Stimulated activated CD4-positive, alpha-beta T cell treated with anti-CD3 and anti-CD28 coated beads, Interleukin-2, amount 100 ng/mL, for 4 hours (primary cell): ENCODE data around the gene MPDU1.
"Not testable (repeated sequence)": the region's sequence is repeated elsewhere in the genome, so short reads cannot be mapped to it uniquely, and the experiment has no call there.

Source experiments
- DNase-seq: peaks from one replicate; pipeline ENCODE4 v3.0.0-alpha.2; 2020; ENCODE audit warnings: low read depth

The MPDU1 gene

GRCh38 chr17:7580604-7581575 lies 2.8 kb upstream of the MPDU1 start:
- no peak for DNase-seq

- no peak for DNase-seq
These were observed 1.0 kb upstream of the MPDU1 start for GRCh38 chr17:7582396-7583252.

- DNase-seq: no peak
These were observed 3.2 kb downstream of the MPDU1 start for GRCh38 chr17:7586673-7587419.

- DNase-seq: no peak
These were observed 3.9 kb downstream of the MPDU1 start for GRCh38 chr17:7587420-7588151.

- no peak for DNase-seq
These were observed 5.0 kb downstream of the MPDU1 start for GRCh38 chr17:7588553-7589203.

GRCh38 chr17:7589204-7589868 lies 5.7 kb downstream of the MPDU1 start:
- peak; percentile 46 for DNase-seq

GRCh38 chr17:7589891-7590691 lies 6.4 kb downstream of the MPDU1 start, which contains the start of gene SOX15:
TSS of gene SOX15 (minus strand) at chr17:7590094. CDS start at chr17:7589676, 418 bp downstream.
- DNase-seq: no peak

GRCh38 chr17:7590743-7591142 lies 7.1 kb downstream of the MPDU1 start:
- no peak for DNase-seq

- DNase-seq: no peak
These were observed 7.9 kb downstream of the MPDU1 start for GRCh38 chr17:7591596-7591995.

- DNase-seq: no peak
These were observed 8.9 kb downstream of the MPDU1 start for GRCh38 chr17:7592422-7593021.

- no peak for DNase-seq
These were observed 9.6 kb downstream of the MPDU1 start for GRCh38 chr17:7593296-7593695.

GRCh38 chr17:7597561-7597960 lies 13.9 kb downstream of the MPDU1 start:
- not testable (repeated sequence) for DNase-seq

GRCh38 chr17:7606280-7606679 lies 22.6 kb downstream of the MPDU1 start:
- DNase-seq: no peak

GRCh38 chr17:7610641-7611040 lies 27.0 kb downstream of the MPDU1 start:
- no peak for DNase-seq

- no peak for DNase-seq
These were observed 28.1 kb downstream of the MPDU1 start for GRCh38 chr17:7611635-7612293.

GRCh38 chr17:7612294-7612640 lies 28.6 kb downstream of the MPDU1 start:
- DNase-seq: no peak

- DNase-seq: no peak
These were observed 30.2 kb downstream of the MPDU1 start for GRCh38 chr17:7613769-7614424.
